Activated naive CD8-positive, alpha-beta T cell treated with anti-CD3 and anti-CD28 coated beads for 36 hours (primary cell): ENCODE measurements around the gene HGFAC. TPM values are rescaled to one million over a fixed set of nuclear protein-coding genes. Genes with fewer than 3 reads are reported as not detected.

Experiments used
- DNase-seq: peaks from one replicate; pipeline ENCODE4 v3.0.0; 2021
- H3K27ac Mint-ChIP-seq: one replicate; pipeline ENCODE4 v1.8.0; 2022; ENCODE audit warnings: mild to moderate bottlenecking, moderate library complexity, mixed read lengths
- H3K27me3 Mint-ChIP-seq: one replicate; pipeline ENCODE4 v1.8.0; 2022; ENCODE audit warnings: mild to moderate bottlenecking, mixed read lengths
- H3K36me3 Mint-ChIP-seq: one replicate; pipeline ENCODE4 v1.8.0; 2021; ENCODE audit warnings: mild to moderate bottlenecking, mixed read lengths
- H3K4me1 Mint-ChIP-seq: one replicate; pipeline ENCODE4 v1.8.0; 2021; ENCODE audit warnings: mixed read lengths
- H3K4me3 Mint-ChIP-seq: one replicate; pipeline ENCODE4 v1.8.0; 2022; ENCODE audit warnings: mild to moderate bottlenecking, moderate library complexity, mixed read lengths
- H3K9me3 Mint-ChIP-seq: one replicate; pipeline ENCODE4 v1.8.0; 2022; ENCODE audit warnings: mixed read lengths
- total RNA-seq, 2 experiments: library from RNA; stranded (reverse); gene quantifications; one replicate each; pipeline ENCODE4 v1.2.3, GENCODE V29; 2021

The HGFAC gene
- total RNA-seq, 2 experiments from 2014 or later = not detected

DNA sequence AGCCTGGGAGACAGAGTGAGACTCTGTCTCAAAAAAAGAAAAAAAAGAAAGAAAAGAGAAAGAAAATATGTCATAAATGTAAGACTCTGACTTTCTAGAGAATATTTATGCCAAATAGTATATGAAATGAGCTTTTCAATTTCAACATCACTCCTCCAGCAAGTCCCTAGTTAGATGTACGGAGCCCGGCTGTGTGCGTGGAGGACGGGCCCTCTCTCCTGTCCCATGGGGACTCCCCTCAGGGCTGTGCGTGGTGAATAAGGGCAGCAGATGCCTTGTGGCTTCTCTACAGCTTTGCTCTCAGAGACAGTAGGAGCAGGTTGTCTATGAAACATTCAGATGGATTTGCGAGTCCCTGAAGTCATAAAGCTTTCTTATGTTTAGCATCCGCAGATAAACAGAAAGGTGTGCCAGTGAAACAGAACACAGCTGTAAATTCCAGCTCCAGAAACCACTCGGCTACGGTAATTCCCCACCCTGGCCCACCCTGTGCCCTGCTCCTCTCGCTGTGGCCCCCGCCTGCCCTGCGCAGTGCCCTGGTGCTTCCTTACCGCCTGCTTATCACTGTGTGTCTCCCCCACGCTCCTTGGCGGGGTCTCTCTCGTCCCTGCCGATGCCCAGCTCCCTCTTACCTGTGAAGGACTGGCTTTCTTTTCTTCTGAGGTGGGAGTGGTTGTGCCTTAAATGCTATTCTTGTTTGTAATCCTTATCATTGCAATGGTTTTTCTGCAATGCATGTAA lies 13.9 kb upstream of the HGFAC start:
- H3K27me3 Mint-ChIP-seq = no peaks in the 10 kb centered on the region
- no peak for DNase-seq
- no peaks in the 10 kb centered on the region for H3K4me1 Mint-ChIP-seq
- H3K36me3 Mint-ChIP-seq = no peaks in the 10 kb centered on the region
- no peak overlapping the region for H3K4me3 Mint-ChIP-seq
- no peak overlapping the region for H3K27ac Mint-ChIP-seq
- H3K9me3 Mint-ChIP-seq = no peaks in the 10 kb centered on the region

DNA sequence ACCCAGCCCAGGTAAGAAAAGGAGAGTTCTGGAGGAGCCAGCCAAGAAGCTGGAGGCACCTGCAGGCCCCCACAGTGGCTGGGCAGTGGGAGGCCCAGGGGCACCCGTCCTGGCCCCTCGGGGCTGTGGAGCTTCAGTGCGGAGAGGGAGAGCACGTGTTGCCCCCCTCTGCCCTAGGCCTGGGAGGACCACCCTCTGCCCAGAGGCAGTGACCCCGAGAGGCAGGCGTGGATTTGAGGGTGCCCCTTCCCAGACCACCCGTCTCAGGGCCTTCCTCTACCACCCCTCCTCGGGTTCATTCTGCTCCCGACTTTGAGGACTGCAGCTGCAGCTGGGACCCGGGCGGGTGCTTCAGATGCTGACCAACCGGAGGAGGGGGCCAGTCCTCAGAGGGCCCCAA lies 12.1 kb upstream of the HGFAC start:
- Mint-ChIP-seq H3K36me3 (no peaks in the 10 kb centered on the region), H3K4me3 (no peak overlapping the region), H3K9me3 (no peaks in the 10 kb centered on the region), H3K27ac (no peak overlapping the region), H3K4me1 (no peaks in the 10 kb centered on the region), H3K27me3 (no peaks in the 10 kb centered on the region)
- no peak for DNase-seq

DNA sequence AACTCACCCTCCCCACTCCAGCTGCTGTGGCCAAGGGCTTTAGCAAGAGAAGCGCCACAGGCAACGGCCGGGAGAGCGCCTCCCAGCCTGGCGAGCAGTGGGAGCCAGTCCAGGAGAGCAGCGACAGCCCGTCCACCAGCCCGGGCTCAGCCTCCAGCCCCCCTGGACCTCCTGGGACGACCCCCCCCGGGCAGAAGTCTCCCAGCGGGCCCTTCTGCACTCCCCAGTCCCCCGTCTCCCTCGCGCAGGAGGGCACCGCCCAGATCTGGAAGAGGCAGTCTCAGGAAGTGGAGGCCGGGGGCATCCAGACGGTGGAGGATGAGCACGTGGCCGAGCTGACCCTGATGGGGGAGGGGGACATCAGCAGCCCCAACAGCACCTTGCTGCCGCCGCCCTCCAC lies 11.2 kb upstream of the HGFAC start:
- no peaks in the 10 kb centered on the region for H3K4me1 Mint-ChIP-seq
- no peaks in the 10 kb centered on the region for H3K9me3 Mint-ChIP-seq
- no peak overlapping the region for H3K4me3 Mint-ChIP-seq
- no peaks in the 10 kb centered on the region for H3K27me3 Mint-ChIP-seq
- no peak overlapping the region for H3K27ac Mint-ChIP-seq
- no peaks in the 10 kb centered on the region for H3K36me3 Mint-ChIP-seq
- no peak for DNase-seq

- no peak overlapping the region for H3K4me3 Mint-ChIP-seq
Observed at GRCh38 chr4:3431446-3431993, 10.2 kb upstream of the HGFAC start.

GRCh38 chr4:3432381-3432790 lies 9.4 kb upstream of the HGFAC start:
- H3K4me1 Mint-ChIP-seq = no peaks in the 10 kb centered on the region
- H3K4me3 Mint-ChIP-seq = no peak overlapping the region
- no peak for DNase-seq
- H3K27me3 Mint-ChIP-seq = no peaks in the 10 kb centered on the region
- H3K9me3 Mint-ChIP-seq = no peaks in the 10 kb centered on the region
- H3K27ac Mint-ChIP-seq = no peak overlapping the region
- no peaks in the 10 kb centered on the region for H3K36me3 Mint-ChIP-seq

More at GRCh38 chr4:3431446-3431993, 10.2 kb upstream of the HGFAC start:
- Mint-ChIP-seq H3K27me3 (no peaks in the 10 kb centered on the region), H3K36me3 (no peaks in the 10 kb centered on the region), H3K27ac (no peak overlapping the region), H3K9me3 (no peaks in the 10 kb centered on the region), H3K4me1 (no peaks in the 10 kb centered on the region)
- no peak for DNase-seq

DNA sequence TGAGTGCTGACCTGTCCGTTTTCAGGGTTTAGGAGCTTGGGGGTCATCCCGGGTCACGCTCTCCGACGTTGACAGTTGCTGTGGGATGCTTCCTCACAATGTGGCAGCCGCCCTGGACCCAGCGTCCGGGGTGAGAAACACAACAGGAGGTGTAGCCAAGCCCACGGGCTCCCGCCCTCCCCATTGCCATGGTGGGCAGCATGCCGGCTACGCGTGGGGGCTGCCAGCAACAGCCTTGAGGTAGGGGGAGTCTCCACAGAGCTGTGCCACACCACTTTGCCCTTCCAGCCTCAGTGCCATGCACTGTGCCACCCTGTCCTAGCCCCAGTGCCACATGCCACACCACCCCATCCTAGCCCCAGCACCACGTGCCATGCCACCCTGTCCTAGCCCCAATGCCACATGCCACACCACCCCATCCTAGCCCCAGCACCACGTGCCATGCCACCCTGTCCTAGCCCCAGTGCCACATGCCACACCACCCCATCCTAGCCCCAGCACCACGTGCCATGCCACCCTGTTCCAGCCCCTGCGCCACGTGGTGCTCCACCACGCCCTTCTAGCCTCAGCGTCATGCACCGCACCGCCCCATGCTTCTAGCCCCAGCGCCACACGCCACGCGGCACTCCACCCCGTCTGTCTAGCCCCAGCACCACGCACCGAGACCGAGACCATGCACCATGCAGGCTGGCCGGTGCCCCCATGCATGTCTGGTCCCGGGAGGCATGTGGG lies 8.5 kb upstream of the HGFAC start:
- H3K36me3 Mint-ChIP-seq = no peaks in the 10 kb centered on the region
- H3K27me3 Mint-ChIP-seq = no peaks in the 10 kb centered on the region
- no peaks in the 10 kb centered on the region for H3K4me1 Mint-ChIP-seq
- H3K4me3 Mint-ChIP-seq = no peak overlapping the region
- no peak overlapping the region for H3K27ac Mint-ChIP-seq
- no peaks in the 10 kb centered on the region for H3K9me3 Mint-ChIP-seq
- DNase-seq = no peak

DNA sequence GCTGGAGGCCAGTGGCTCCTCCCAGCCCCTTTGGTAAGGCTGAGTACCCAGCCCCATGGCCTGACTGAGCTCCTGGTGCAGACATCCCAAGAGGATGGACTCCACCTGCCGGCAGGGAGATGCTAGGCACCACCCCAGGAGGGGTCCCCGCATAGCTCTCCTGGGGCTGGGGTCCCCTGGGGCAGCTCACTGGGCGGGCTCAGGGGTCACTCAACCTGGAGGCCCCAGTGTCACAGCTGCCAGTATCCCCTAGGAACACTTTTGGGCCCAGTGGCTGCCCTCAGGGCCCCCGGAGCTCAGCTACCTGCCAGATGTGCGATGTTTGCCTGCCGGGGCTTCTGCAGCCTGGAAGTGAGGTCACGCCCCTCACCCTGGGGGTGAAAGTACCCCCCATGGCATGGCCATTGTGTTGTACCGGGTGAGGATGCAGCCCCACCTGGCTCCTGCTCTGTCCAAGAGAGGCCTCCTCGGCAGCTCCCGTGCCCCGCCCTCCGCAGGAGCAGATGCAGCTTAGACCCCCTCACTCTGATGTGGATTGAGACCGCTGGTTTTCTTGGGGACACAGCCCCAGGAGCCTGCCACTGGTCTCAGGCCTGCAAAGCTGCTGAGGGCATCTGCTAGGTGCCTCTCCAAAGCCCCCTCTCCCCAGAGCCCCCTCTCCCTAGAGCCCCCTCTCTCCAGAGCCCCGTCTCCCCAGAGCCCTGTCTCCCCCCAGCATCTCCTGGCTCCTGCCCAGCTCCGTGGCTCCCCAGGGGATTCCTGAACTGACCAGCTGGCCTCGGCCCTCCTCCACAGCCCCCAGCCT lies 6.7 kb upstream of the HGFAC start:
- Mint-ChIP-seq H3K27ac (no peak overlapping the region), H3K4me3 (no peak overlapping the region), H3K36me3 (no peaks in the 10 kb centered on the region), H3K9me3 (no peaks in the 10 kb centered on the region), H3K27me3 (no peaks in the 10 kb centered on the region), H3K4me1 (no peaks in the 10 kb centered on the region)
- DNase-seq = no peak

- Mint-ChIP-seq H3K9me3 (no peaks in the 10 kb centered on the region), H3K27ac (no peak overlapping the region)
Observed at GRCh38 chr4:3435686-3435956, 6.1 kb upstream of the HGFAC start.

DNA sequence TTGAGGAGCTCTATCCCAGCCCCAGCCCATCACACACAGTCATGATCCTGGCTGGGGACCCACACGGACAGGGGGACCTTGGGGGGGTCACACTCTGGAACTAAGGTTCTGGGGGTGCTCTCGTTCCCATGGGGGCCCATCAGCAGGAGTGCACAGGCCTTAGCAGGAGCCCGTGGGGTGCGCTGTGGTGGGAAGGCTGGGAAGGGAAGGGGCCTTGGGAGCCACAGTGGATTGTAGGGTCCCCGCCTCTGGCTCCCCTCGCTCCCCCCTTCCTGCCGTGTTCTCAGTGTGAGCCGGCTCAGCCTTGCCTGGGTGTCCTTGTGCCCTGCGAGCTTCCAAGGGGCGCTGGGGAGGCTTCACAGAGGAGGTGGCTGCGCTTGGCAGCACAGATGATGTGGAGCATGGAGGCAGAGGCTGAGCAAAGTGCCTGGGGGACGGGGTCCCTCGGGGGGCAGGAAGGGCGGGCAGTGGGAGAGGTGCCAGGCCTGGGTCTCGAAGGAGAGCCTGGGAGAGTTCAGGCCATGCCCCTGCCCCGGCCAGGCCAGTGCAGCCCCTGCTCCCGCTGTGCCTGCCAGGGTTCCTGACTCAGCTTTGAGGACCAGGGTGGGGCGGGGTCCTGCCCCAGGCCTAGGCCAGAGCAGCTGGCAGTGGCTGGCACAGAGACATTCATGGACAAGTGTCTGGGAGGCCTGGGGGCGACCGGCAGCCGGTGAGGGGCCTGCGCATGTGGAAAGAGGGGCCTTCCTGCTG lies 5.5 kb upstream of the HGFAC start:
- Mint-ChIP-seq H3K36me3 (no peaks in the 10 kb centered on the region), H3K9me3 (no peaks in the 10 kb centered on the region), H3K27me3 (no peaks in the 10 kb centered on the region), H3K4me1 (no peaks in the 10 kb centered on the region), H3K4me3 (no peak overlapping the region), H3K27ac (no peak overlapping the region)
- no peak for DNase-seq

More at GRCh38 chr4:3435686-3435956, 6.1 kb upstream of the HGFAC start:
- Mint-ChIP-seq H3K4me1 (no peaks in the 10 kb centered on the region), H3K36me3 (no peaks in the 10 kb centered on the region), H3K27me3 (no peaks in the 10 kb centered on the region), H3K4me3 (no peak overlapping the region)
- DNase-seq = no peak

DNA sequence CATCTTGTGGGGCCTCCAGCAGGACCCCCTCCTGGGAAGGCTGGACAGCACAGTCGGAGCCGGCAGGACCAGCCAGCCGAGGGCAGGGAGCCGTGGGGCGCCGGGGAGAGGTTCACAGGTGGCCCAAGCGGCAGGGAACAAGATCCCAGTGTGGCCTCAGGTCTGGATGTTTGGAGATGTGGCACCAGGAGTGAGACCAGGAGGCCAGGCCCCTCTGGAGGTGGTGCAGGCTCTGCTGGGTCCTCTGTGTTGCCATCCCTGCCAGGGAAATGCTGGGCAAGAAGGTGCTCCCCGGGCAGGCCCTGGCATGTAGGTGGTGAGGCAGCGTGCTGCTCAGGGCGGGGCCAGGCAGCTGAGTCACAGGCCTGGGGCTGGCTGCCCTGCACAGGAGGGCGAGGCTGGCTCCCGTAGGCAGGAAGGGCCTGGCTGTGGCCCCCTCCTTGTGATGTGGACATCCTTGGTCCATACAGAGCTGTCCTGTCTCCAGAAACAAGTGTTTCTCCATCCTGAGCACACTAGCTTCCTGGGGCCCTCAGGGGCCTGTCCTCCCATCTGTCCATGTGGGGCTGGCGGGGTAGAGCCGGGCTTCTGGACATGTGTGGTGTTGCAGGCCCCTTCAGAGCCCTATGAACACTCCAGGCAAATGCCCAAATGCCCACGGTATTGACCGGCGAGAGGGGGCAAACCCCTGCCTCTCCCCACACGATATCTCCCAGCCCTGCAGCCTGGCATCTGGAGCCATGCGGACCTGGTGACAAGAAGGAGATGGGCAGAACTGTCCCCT lies 4.8 kb upstream of the HGFAC start:
- no peak for DNase-seq
- Mint-ChIP-seq H3K9me3 (no peaks in the 10 kb centered on the region), H3K27me3 (no peaks in the 10 kb centered on the region), H3K27ac (no peak overlapping the region), H3K4me1 (no peaks in the 10 kb centered on the region), H3K36me3 (no peaks in the 10 kb centered on the region), H3K4me3 (no peak overlapping the region)

GRCh38 chr4:3437582-3437936 lies 4.2 kb upstream of the HGFAC start:
- no peak overlapping the region for H3K4me3 Mint-ChIP-seq
- no peaks in the 10 kb centered on the region for H3K9me3 Mint-ChIP-seq
- H3K36me3 Mint-ChIP-seq = no peaks in the 10 kb centered on the region
- DNase-seq = no peak
- no peaks in the 10 kb centered on the region for H3K4me1 Mint-ChIP-seq
- no peaks in the 10 kb centered on the region for H3K27me3 Mint-ChIP-seq
- no peak overlapping the region for H3K27ac Mint-ChIP-seq

DNA sequence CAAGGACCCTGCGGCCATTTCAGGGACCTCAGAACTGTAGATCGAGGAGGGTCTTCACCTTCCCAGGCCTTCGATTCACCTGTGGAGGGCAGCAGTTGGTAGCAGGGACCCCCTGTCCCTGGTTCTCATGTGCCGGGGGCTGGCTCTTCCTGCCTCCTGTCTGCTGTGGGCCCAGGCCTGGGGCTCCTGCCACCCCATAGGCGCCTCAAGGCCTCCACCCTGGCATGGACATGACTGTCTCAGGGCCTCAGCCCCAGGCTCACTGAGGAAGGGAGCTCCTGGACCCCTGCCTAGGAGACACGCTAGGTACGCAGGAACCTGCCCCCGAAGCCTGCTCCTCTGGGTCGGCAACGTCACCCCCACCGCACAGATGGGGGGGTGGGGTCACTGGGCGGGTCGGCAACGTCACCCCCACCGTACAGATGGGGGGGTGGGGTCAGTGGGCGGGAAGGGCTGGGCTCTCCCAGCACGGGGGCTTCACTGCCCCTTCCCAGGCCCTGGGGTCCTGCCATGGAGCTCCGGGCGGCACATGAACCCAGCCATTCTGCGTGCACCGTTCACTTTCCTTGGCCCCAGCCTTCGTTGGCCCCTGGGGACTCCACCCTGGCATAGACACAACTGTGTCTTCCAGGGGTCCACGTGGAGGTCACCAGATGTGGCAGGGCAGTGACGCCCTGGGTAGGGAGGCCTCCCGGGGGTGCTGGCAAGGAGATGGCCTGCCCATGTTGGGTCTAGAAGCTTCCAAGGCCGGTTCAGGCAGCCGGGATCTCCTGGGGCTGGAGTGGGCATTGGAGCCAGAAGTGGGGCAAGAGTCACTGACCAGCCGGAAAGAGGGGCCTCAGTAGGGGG lies 3.5 kb upstream of the HGFAC start:
- Mint-ChIP-seq H3K36me3 (no peaks in the 10 kb centered on the region), H3K4me3 (no peak overlapping the region), H3K27ac (no peak overlapping the region), H3K27me3 (no peaks in the 10 kb centered on the region), H3K4me1 (no peaks in the 10 kb centered on the region), H3K9me3 (no peaks in the 10 kb centered on the region)
- no peak for DNase-seq

DNA sequence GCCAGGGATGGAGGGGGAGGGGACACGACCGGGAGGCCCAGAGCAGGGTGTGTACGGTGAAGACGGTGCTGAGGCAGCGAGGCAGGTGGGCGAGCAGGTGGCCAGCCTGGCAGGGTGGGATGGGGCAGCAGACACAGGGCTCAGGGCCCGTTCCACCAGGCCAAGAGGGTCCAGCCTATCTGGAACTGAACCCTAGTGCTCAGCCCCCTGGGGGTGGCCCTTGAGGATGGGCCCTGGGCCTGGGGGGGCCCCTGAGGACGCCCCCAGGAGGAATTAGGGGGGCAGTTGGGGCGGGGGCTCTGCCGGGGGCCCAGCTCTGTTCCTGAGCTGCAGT lies 3.0 kb upstream of the HGFAC start:
- DNase-seq = no peak
- H3K4me1 Mint-ChIP-seq = no peaks in the 10 kb centered on the region
- no peaks in the 10 kb centered on the region for H3K27me3 Mint-ChIP-seq
- H3K27ac Mint-ChIP-seq = no peak overlapping the region
- H3K4me3 Mint-ChIP-seq = no peak overlapping the region
- H3K9me3 Mint-ChIP-seq = no peaks in the 10 kb centered on the region
- H3K36me3 Mint-ChIP-seq = no peaks in the 10 kb centered on the region

- Mint-ChIP-seq H3K4me3 (no peak overlapping the region), H3K27ac (no peak overlapping the region), H3K27me3 (no peaks in the 10 kb centered on the region), H3K36me3 (no peaks in the 10 kb centered on the region), H3K9me3 (no peaks in the 10 kb centered on the region), H3K4me1 (no peaks in the 10 kb centered on the region)
- no peak for DNase-seq
Observed at GRCh38 chr4:3439391-3439790, 2.4 kb upstream of the HGFAC start.
